Kidney epithelial cell (primary cell): ENCODE data around the gene OST4. TPM values are rescaled to one million over a fixed set of nuclear protein-coding genes. Genes with fewer than 3 reads are reported as not detected.

ENCODE experiments used
- DNase-seq: peaks from one replicate; pipeline ENCODE4 v3.0.0-alpha.2; 2010; ENCODE audit warnings: low read depth
- H3K27me3 ChIP-seq: 2 replicates; pipeline ENCODE4 v1.6.0; 2011; ENCODE audit warnings: low read length; ENCODE audit not compliant: control insufficient read depth, insufficient read depth
- H3K36me3 ChIP-seq: 2 replicates; pipeline ENCODE4 v1.5.1; 2011; ENCODE audit warnings: low read length; ENCODE audit not compliant: control insufficient read depth, insufficient read depth
- H3K4me3 ChIP-seq: 2 replicates; pipeline ENCODE4 v1.5.1; 2011; ENCODE audit warnings: low read depth, mild to moderate bottlenecking, control low read depth, low read length
- CTCF ChIP-seq: IDR thresholded peaks from 2 replicates; pipeline ENCODE4 v1.5.1; 2011; ENCODE audit warnings: mild to moderate bottlenecking, moderate library complexity, low read length, control low read depth, inconsistent platforms; ENCODE audit not compliant: insufficient read depth, poor library complexity, severe bottlenecking
- total RNA-seq: library from RNA; depleted of rRNA; stranded (reverse); fragments of >200 nt; gene quantifications from 2 replicates; pipeline ENCODE4 v1.2.3, GENCODE V29; 2015

Gene OST4
- total RNA-seq, 1 donor from 2014 or later: 237 TPM

DNA sequence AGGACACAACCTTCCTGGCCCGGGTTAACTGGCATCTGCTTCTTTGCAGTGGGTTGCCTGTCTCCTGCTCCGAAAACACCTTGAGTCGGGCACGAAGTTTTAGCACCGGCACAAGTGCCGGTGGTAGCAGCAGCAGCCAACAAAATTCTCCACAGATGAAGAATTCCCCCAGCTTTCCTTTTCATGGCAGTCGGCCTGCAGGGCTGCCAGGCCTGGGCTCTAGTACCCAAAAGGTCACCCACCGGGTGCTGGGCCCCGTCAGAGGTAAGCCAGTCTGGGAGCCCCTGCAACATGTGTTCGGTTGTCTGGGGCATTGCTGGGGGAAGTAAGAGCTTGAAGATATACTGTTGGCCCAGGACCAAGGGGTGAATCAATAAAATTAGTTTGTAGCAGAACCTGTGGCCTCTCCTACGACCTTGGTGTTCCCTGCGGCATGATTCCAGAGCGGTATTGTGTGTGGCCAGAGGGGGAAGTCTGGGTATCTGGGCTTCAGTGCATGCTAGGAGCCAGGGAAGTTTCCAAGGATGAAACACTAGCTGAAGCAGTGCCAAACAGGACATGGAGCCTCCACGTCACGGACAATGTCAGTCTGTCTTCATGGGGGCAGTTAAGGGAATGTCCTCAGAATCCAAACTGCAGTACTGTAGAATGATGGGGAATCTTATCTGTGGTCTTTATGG lies 12.2 kb downstream of the OST4 start:
- H3K36me3 ChIP-seq: no peaks in the 10 kb centered on the region
- DNase-seq: no peak

GRCh38 chr2:27058210-27058609 lies 13.2 kb downstream of the OST4 start:
- TF ChIP-seq CTCF: no peak
- no peaks in the 10 kb centered on the region for H3K27me3 ChIP-seq
- DNase-seq: no peak
- no peaks in the 10 kb centered on the region for H3K36me3 ChIP-seq
- no peak overlapping the region for H3K4me3 ChIP-seq

More for the DNA sequence above, 12.2 kb downstream of the OST4 start:
- H3K27me3 ChIP-seq: no peaks in the 10 kb centered on the region
- no peak for TF ChIP-seq CTCF
- H3K4me3 ChIP-seq: no peak overlapping the region

DNA sequence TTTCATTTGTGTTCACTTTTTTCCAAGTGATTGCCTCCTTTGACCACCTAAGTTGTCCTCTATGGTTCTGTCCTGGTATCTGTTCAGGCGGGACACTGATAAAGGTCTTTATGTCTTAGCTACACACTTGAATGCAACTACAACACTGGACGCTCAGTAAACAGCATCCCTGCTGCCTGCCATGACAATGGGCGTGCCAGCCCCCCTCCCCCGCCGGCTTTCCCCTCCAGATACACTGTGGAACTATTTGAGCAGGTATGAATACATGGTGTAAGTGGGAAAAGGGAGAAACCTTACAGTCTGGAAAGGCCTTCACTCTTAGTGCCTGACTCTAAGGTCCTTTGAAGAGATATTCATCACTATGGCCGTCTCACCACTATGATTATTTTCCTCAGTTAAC lies 14.3 kb downstream of the OST4 start:
- Histone ChIP-seq H3K4me3 (no peak overlapping the region), H3K36me3 (no peaks in the 10 kb centered on the region), H3K27me3 (no peaks in the 10 kb centered on the region)
- DNase-seq: no peak
- no peak for TF ChIP-seq CTCF

- H3K27me3 ChIP-seq: no peaks in the 10 kb centered on the region
- no peaks in the 10 kb centered on the region for H3K36me3 ChIP-seq
- DNase-seq: no peak
- H3K4me3 ChIP-seq: no peak overlapping the region
- TF ChIP-seq CTCF: no peak
Observed at GRCh38 chr2:27054721-27055120, 16.7 kb downstream of the OST4 start.

DNA sequence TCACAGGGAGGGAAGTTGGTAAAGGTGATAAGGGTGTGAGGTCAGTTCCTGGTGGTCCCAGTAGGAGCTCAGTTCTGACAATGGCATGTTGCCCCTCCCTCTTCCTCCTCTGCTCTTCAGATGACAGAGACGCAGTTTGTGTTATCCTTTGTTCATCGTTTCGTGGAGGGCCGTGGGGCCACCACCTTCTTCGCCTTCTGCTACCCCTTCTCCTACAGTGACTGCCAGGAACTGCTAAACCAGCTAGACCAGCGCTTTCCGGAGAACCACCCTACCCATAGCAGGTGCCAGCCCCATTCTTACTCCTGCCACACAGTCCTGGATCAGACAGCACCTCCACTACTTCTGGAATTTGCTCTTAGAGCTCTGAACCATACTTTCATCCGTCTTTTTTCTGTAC lies 17.7 kb downstream of the OST4 start:
- H3K36me3 ChIP-seq: no peaks in the 10 kb centered on the region
- no peak for TF ChIP-seq CTCF
- DNase-seq: no peak

GRCh38 chr2:27053321-27053720 lies 18.1 kb downstream of the OST4 start:
- no peak overlapping the region for H3K4me3 ChIP-seq
- H3K36me3 ChIP-seq: no peaks in the 10 kb centered on the region
- no peak for DNase-seq
- H3K27me3 ChIP-seq: no peaks in the 10 kb centered on the region
- no peak for TF ChIP-seq CTCF

More for the DNA sequence above, 17.7 kb downstream of the OST4 start:
- no peaks in the 10 kb centered on the region for H3K27me3 ChIP-seq
- no peak overlapping the region for H3K4me3 ChIP-seq
